GM18873 (cell line): ENCODE results near the gene SNAP29.
A peak's percentile ranks its signal among the peaks of the same experiment; 100 is the strongest.
"Not testable (repeated sequence)": the region's sequence is repeated elsewhere in the genome, so short reads cannot be mapped to it uniquely, and the experiment has no call there.

Experiments
- ATAC-seq: cut with Tn5 transposase; IDR thresholded peaks from one replicate; pipeline ENCODE4 v1.9.1; 2021; ENCODE audit warnings: mild to moderate bottlenecking, moderate library complexity, moderate number of reproducible peaks; ENCODE audit not compliant: unreplicated experiment, low FRiP score

The SNAP29 gene

GRCh38 chr22:20858615-20859416 is at the start of gene SNAP29, which contains the start of gene PI4KA:
Gene SNAP29 (plus strand): TSS chr22:20859007. CDS start chr22:20859111, 104 bp downstream.
Gene PI4KA (minus strand): TSS chr22:20858811. CDS start chr22:20858725, 86 bp downstream.
- peak; percentile 92 for ATAC-seq

DNA sequence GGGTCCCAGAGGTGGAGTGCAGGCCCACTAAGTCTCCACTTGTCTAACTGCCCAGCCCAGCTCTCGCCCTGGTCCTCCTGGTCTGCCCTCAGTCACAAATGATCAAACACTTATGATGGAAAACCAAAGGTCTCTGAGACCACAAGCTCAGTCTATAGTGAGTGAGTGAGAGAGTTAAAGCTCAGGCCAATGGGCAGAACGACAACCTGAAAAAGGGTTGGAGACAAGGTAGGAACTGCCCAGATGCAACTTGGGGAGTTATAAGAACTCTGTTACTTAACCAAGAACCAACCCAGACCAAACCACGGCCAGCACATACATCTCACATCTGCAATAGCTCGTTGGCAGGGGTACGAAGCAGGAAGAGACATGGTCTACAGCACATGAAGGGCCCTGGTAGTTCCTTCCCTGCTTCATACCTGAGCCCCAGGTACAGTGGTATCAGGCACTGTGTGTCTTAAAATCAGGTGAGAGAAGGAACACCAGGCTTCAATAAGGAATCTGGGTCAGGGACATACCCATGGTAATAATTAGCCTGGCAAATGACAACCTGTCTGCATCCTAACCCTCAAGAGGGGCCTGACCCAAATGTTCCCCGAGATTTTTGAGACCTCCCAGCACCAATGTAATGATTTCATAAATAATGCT is 49.1 kb upstream of the SNAP29 start:
- ATAC-seq = no peak

DNA sequence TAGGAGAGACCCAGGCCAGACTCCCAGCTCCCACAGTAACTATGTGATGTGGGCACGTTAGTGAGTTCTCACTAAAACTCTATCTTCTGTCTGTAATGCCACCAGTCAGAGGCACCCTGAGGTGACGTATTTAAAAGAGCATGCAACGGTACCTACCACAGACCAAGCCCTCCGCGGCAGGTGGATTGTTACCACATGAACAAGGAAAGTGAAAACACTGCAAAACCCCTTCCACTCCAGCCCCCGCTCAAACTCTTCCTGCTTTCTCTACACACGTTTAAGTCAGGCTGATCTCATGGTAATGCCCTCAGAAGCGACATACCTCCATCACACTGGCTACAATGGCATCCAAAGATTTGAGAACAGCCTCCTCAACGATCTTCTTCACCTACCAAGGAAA is 48.2 kb upstream of the SNAP29 start:
- no peak for ATAC-seq

DNA sequence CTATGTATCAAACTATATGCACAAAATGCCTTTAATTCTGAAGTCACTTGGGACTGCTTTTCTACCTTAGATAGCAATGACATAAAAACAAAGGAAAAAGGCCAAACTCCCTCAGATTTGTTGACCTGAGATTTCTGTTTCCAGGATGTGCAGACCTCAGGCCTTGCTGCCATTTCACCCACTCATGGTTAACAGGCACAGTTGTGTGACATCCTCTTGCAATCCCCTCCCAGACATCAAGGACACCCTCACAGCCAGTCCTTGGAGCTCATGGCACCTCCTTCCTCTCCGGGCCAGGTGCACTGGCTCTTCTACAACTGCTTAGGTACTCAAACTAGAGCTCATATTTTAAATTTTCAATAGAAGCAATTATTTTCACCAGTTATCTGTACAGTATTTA is 47.6 kb upstream of the SNAP29 start:
- no peak for ATAC-seq

DNA sequence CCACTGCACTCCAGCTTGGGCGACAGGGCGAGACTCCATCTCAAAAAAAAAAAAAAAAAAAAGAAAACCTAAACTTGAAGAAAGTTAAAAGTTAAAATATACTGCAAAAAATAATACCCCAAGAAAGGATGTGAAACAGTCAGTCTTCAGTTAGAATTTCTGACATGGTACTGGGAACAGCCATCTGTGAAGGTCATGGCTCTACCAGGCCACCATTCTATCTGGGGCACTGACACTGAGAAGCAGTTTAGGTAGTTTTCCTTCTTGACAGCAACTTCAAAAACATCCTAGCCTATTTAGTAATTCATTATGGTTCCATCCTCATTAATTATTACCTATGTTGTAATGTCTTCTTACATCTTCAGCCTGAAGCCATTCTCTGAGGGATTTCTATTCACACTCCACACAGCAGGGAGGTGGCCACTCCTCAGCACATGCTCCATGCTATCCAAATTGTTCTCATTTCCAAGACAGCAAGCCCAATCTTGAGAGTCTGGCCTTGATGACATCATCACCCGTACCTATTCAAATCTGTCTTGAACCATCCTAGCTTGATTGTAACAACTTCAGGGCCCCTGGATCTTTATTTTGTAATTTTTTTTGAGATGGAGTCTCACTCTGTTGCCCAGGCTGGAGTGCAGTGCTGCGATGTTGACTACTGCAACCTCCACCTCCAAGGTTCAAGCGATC is 46.7 kb upstream of the SNAP29 start:
- ATAC-seq = no peak

DNA sequence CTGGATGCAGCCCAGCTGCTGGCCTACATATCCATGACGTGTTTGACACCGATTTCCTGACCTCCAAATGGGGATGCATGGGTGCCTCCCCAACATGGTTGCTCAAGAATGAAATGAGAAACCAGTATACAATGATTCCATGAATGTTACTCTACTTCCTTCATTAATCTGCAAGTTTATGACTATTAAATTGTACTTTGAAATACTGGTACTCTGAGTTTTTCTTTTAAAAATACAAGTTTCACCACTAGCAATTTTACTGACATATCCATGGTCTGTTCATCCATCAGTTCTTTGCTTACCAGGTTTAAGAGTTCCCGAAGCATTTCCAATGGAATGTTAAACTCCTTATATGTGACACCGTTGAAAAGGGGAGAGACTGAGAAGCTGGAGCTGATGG is 45.8 kb upstream of the SNAP29 start:
- ATAC-seq = no peak

- no peak for ATAC-seq
Observed at GRCh38 chr22:20814221-20814808, 44.5 kb upstream of the SNAP29 start.

DNA sequence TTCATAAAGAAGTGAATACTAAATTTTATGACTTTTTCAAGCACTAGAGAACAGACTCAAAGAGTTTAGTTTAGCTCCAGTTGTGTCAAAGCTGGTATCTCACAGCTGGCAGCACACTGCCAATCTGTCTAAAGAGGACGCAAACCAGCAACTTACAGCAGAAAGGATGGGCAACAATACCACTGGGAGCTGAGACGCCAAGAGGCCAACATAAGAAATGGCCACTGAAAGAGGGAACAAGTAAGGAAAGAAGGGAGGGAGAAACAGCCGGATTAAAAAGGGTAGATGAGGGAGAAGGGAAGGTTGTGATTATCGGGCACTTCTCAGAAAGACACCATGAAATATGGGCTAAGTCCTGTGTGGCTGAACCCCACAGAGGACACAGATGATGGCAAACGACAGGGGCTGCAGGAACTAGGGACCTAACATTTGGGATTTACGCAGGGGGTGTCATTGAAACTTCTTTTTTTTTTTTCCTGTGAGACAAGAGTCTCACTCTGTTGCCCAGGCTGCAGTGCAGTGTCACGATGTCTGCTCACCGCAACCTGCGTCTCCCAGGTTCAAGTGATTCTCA is 43.2 kb upstream of the SNAP29 start:
- no peak for ATAC-seq

- no peak for ATAC-seq
Observed at GRCh38 chr22:20816559-20816958, 42.2 kb upstream of the SNAP29 start.

GRCh38 chr22:20818471-20818870 is 40.3 kb upstream of the SNAP29 start:
- ATAC-seq = no peak

DNA sequence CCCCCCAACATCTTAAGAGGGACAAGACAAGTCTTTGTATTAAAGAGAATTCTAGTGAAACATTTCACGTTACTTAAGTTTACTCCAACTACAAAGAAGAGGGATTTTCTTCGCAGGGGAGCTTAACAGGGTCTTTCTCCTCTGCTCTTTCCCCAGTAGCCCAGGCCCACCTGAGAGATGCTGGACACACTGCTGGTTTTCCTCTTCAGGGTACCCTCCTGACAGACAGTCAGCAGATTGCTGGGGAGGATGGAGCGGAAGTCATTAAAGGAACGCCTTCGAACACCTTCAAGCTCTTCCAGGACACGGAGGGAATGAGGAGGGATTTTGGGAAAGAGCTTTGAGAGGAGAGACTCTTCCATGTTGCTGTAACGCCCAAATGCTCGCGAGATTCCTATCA is 39.3 kb upstream of the SNAP29 start:
- no peak for ATAC-seq

- ATAC-seq = not testable (repeated sequence)
Observed at GRCh38 chr22:20821717-20822239, 37.0 kb upstream of the SNAP29 start.

DNA sequence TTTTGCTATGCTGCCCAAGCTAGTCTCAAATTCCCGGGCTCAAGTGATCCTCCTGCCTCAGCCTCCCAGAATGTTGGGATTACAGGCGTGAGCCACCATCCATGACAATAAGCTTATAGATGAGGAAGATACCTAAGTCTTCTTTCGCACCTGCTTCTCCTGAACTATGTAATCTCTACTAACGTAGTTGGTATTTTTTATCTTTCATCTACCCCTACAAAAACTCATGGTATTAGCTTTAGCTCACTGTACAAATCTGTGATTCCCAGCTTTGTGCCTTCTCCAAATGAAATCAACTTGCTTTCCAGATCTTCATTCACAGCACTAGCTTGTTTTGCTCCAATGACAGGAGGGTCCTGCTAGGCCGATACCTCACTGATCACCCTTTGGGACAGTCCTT is 36.6 kb upstream of the SNAP29 start:
- no peak for ATAC-seq

DNA sequence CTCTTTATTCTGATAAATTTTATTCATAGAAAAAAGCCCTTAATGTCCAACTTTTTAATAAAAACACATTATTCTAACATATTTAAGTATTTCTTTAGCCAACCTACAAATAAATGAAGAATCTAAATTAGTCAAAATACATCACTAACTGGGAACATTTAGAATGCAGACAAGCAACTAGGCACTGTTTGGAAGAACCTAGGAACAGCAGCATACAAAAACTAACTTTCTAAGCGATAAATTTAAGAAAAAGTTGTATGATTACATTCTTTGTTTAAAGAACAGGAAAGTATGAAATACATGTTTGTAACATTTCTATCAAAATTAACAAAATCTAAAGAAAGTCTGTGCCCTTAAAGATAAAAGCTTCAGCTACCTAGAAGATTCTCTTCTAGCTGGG is 35.5 kb upstream of the SNAP29 start:
- no peak for ATAC-seq

- not testable (repeated sequence) for ATAC-seq
Observed at GRCh38 chr22:20825216-20825615, 33.6 kb upstream of the SNAP29 start.

GRCh38 chr22:20825624-20826023 is 33.2 kb upstream of the SNAP29 start:
- no peak for ATAC-seq

GRCh38 chr22:20826373-20827152 is 32.2 kb upstream of the SNAP29 start:
- ATAC-seq = not testable (repeated sequence)

- ATAC-seq = no peak
Observed at GRCh38 chr22:20829491-20830134, 29.2 kb upstream of the SNAP29 start.

DNA sequence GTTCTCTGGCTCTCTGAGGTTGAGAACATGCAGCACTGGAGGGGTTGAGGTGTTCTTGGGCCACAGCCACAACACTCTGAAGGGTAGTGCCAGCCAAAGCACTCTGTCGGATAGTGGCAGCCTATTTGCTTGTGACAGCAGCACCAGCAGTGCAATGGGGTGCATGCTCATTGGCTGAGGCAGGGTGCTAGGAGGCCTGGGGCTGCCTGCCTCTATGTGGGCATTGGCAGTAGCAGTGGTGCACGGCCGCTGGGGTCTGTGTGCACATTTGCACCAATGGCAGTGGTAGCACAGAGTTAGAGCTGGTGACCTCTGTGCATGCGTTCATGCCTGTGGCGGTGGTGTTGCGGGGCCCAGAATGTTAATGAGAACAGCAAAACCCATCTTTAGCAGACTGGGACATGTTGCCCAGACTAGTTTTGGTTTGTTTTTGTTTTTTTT is 25.6 kb upstream of the SNAP29 start:
- ATAC-seq = no peak
